CD4-positive, alpha-beta T cell treated with Interleukin-15 for 4 hours (primary cell): Measurements from ENCODE around the gene CACNA1C.

Experiments
- DNase-seq: peaks from one replicate; pipeline ENCODE4 v3.0.0-alpha.2; 2020; ENCODE audit warnings: low spot score

The CACNA1C gene

DNA sequence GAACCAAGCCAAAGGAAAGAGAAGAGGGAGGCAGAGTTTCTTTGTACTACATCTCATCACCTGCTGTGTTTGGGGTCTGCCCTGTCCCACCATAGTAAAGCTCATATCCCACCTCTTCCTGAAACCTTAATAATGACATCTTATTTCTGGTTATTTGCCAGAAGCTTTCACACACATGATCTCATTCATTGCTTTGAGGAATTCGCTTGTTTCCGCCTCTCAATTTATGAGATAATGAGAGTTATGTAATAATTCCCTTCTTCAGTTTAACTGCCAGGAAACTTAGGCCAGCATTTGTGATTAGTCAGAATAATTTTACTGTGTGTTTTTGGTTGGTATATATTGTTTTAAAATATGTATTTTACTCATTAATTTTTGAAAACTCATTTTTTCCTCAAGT is 205.2 kb downstream of the CACNA1C start:
- DNase-seq, result no peak

DNA sequence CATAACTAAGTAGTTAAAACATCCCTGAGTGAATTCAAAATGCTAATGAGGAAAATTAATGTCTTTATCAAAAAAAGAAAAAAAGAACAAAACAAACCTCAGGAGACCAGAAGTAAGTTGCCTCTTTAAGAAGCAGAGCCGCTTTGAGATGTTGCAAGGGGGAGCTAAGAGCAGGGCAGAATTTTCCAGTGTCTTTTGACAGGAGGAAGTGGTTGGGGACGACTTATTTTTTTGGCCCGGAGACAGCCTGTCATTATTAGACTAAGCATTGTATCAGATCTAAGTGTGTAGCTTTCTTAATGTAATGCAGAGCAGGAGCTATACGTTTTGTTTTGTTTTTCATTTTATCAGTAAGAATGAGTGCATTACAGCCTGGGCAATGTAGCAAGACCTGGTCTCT is 206.6 kb downstream of the CACNA1C start:
- DNase-seq, result no peak

DNA sequence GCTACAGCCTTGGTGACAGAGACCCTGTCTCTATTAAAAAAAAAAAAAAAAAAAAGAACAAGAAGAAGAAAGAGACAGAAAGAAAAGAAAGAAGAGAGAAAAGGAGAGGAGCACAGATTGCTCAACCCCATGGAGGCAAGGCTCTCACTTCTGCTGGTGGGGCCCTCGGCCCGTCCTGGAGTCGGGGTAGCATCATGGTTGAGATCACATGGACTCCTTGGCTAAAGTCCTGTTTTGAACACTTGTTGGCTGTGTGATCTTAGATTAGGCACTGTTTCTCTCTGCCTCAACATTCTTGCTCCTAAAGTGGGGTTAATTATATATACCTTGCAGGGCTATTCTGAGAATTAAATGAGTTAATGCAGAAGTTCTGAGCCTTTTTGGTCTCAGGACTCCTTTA is 207.7 kb downstream of the CACNA1C start:
- no peak for DNase-seq

DNA sequence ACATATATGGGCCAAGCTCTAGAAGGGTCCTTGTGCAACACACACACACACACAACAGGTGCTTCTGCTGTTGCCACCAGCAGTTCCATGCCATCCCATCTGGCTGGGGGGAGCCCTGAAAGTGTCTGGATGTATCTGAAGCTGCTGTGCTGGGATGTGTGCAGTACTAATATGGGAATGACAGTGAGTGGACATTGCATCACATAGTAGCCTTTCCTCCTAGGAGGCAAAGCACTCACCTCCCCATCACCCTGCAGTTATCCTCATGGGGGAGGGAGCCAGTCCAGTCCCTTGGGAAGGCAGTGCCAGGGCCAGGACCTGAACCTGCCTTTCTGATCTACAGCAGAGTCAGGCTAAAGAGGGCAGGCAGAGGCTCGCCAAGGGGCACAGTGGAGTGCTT is 208.9 kb downstream of the CACNA1C start:
- no peak for DNase-seq

DNA sequence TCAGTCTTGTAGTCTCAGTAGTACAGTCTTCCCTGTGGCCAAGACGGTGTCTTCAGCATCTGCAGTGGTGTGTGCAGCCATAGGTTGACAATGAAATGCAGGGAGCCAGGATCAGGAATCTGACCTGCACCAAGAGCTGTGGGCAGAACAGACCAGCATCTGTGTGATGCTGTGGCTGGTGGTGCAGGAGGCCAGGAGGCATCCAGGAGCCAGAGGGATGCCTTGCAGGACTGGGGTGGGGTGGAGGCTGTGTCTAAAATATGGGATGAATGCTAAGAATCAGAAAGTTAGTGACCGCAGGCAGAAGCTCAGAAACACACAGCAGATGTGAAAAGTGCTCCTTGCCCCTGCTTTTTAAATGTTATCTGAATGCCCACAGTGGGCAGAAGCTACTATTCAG is 209.7 kb downstream of the CACNA1C start:
- no peak for DNase-seq

DNA sequence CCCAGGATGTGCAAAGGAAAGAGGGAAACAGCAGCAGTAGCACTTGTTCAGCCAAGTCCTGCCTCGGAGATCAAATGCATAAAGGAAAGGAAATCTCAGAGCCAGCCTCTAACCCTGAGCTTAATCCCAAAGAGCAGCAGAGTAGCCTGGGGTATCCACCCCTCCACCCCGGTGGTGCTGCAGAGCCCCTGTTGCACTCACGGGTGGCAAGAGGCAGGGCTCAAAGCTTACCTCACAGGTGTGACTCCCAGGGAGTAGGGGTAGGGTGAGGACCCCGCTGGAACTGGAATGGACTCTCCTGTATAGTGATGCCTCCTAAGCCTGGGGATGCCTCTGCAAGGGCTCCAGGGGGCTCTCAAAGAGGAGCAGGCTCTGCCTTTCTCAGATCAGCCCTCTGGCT is 211.1 kb downstream of the CACNA1C start:
- no peak for DNase-seq

DNA sequence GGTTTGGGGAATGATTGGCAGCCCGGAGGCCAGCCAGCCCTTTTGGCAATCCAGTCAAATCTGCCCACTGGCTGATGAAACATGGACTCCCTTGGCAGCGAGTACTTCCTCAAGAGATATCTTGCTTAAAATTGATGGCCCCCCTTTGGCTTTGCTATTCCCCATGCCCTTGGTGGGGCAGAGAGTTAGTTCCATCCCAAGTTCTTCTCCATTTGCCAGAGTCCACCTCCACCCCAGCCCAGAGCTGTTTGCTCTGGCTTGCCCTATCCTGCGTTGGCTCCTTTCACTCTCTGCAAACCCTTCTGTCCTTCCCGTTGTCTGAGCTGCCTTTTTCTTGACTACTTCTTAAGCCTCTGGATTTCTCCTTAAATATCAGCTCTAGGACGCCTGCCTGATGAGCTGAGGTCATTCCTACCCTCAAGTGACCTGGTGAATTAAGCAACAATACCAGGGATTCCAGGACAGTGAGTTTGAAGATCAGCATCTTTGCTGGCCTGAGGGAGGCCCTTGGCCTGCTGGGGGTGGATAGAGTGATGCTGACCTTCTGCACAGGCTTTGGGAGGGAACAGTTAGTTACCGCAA is 212.0 kb downstream of the CACNA1C start:
- no peak for DNase-seq

DNA sequence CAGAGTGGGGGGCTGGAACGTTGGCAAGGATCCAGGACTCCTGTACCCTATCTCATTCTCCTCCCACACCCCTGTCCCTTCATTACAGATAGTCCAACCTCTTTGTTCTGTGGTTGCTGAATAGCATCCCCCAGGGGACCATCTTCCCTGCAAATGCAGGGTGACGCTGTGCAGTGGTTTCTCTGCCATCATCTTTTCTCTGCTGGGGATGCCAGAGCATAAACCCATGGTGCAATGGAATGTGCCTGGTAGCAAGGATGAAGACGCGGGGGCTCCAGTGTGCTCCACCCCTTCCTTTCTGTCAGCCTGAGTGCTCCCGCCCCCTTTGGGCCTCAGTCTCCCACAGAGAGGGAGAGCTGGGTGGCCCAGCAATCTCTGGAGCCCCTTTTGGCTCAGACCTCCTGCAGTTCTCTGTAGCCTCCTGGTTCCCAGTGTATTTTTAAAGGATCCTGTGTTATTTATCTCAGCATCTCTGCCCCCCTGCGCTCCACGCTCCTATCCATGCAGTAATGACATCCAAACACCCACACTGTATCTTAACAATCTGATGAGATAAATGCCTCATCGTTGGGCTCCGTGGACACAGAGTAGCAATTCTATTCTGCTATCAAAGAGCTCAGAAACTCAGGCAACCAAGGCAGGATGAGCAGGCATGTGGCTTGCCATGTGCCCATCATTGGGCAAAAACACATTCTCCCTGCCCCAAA is 212.8 kb downstream of the CACNA1C start:
- no peak for DNase-seq

DNA sequence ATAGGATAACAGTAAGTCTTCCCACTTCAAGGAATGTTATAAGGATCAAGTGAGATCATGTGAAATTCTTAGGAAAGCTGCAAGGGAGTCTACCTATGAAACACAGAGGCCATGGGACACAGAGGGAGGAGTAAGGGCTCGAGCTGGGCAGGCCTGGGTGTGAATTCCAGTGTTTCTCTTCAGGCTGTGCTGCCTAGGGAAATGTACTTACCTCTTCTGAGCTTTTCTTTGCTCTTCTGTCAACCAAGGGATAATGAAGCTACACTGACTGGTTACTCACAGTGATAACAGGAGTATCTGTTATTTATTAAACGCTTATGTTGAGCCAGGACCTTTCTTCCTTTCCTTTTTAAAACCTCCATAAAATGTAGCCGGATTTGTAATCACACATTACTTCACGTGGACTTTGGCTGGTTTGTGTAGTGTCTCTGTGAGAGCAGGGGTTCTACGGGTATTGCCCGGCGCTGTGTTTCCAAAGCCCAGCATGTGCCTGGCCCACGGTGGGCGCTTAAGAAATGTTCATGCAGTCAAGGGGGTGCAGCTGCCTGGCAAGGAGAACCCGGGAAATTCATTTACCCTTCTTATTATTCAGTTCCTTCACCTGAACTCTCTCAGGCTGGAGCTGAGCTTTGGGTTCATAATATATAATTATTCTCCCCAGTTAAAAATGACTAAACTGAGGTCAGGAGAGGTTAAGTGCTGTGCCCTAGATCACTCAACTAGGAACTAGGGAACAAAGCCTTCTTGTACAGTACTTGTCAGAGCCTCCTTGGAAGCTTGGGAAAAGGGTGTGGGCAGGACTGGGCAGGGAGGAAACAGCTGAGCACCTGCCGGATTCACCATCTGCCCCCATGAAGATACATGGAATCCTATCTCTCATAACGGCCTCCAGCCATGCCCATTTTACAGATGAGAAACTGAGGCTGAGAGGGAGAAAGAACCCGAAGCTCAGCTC is 214.2 kb downstream of the CACNA1C start:
- no peak for DNase-seq

DNA sequence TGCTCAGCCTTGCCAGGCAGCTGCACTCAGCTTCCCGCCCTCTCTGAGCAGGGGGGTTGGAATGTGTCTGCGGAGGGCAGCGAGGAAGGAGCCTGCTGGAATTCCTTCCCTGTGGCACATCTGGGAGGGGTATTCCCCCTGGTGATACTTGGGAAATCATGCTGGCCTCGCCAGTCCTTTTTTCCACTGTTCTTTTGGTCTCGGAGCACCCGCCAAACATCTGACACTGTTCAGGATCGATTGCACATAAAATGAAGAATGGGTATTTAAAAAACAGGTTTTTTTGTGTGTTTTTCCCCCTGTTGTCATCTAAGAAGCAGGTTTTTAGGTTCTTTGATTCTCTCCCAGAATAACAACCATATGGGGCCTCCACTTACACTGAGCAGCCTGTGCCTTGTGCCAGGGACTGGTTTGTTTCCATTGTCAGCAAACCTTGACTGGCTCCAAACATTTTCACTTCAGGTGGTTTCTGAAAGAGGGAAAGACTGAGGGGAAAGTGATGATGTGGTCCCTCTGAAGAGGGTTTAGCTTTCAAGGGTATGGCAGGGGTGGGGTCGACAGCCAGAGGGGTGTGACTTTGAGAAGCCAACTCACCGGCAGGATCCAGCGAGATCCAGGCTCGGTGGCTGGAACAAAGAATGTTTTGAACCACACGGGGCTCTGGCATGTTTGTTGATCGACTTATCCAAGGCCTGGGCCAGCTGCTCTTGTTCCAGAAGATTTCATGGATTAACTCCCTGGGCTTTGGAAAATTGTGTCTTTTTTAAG is 215.1 kb downstream of the CACNA1C start:
- DNase-seq, result no peak

DNA sequence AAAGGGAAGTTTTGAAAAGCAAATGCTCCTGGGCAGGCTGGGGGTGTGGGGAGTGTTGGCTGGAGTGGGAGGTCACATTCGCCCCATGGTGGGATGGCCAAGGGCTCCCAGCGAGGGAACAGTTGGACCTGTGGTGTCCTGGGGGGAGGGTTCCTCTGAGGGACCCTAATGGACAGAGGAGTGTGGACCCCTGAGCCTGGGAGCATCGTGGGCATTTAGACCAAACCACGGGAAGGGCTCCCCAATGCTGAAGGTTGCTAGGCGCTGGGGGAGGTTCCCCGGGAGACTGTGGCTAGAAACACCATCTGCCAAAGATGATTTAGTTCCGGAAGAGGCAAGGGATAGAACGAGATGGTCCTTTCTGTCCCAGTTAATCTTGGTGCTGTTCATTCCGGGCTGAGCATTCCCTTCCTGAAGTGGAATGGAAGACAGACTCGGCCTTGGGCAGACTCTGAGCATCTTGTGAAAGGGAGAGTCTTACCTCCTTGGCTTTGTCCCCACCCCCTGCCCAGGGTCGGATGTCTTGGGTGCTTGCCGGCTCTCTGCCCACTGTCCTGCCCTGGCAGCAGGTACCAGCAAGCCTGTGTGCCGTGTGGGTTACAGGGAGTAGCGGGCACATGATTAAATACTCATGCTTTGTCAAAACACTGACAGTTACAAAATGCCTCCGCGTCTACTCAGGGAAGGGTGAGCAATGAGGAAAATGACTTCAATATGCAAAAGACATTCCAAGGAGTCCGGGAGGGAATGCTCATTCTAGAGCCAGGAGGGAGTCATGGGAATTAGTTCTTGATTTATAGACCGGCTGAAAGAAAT is 215.9 kb downstream of the CACNA1C start:
- DNase-seq, result no peak

DNA sequence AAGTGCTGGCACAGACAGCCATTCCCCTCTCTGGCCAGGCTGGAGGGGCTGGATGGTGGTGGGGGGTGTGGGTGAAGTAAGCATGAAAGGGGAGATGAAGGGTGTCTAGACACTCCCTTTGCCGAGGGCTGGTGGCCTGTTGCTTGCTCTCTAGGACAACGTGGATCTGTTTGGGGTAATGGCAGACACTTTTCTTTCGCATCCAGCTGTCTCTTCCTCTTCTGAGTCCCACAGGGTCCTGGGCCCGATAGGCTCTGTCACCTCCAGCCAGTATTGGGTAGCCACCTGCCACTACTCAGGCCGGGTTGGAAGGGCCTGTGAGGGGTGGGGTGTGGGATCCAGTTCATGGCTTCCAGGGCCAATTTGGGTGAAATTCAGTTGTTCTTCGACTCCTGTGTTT is 218.1 kb downstream of the CACNA1C start:
- DNase-seq, result no peak

DNA sequence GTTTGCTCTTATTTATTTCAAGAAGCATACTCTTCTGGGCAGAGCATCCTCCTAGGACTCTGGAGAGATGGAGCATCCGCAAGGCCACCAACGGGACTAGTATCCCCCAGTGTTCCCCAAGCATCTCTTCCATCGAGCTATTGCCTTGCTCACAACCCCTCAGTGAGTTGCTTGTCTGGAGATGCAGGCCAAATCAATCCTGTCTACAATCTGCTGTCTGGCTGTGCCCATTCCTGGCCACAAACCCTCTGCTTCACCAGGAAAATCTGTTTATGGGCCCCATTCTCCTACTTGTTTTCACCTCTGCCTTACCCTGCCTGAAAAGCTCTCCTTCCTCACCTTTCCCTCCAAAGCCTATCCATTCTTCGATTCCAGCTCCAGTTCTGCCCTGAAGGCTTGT is 219.2 kb downstream of the CACNA1C start:
- DNase-seq, result no peak

DNA sequence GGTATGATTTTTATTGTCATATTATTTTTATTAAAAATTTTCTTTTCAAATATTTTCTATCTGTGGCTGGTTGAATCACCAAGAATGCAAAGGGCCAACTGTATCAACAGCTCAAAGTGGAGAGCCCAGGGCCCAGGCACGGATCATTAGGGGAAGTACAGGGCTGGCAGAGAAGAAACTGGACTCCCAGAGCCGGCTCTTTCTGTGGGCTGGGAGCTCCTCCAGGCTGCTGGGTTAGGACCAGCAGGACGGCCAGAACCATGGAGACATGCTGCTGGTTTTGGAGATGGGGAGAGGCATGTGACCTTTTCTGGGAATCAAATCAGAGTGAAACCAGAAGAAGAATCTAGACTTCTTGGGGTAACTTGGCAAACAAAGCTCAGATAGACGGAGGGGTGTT is 220.5 kb downstream of the CACNA1C start:
- no peak for DNase-seq

DNA sequence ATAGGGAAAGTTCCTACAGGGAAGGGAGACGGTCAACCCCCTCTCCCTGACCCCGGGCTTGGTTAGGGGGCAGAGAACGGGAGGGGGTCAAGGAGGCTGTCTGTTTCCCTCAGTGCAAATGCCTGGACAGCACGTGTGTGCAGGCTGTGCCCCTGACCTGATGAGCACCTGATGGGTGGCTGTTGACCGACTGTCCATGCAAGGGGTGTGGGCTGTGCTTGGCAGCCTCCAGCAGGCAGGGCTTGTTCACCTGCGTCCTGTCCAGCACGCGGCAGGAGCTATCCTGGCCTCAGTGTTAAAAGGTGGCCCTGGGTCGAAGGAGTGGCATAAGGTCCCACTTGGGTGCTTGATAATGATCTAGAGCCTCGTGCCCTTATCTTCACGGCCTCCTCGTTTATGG is 221.0 kb downstream of the CACNA1C start:
- no peak for DNase-seq

DNA sequence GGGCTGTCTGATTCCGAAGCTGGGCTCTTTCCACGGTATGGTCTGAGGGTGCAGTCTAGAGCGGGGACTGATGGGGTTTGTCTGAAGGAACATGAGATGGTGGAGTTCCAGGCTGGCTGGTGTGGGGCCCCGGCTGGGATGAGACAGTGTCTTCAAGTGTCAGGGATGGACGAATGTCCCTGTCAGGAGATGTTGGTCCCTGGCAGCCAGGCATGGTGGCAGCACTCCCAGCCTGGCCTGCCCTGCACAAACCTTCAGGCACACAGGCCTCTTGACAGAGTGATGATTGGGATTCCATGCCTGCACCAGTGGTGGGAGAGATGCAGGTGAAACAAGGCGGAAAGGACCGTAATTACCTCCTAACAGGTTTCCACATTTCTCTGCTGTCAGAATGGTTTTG is 221.9 kb downstream of the CACNA1C start:
- no peak for DNase-seq

DNA sequence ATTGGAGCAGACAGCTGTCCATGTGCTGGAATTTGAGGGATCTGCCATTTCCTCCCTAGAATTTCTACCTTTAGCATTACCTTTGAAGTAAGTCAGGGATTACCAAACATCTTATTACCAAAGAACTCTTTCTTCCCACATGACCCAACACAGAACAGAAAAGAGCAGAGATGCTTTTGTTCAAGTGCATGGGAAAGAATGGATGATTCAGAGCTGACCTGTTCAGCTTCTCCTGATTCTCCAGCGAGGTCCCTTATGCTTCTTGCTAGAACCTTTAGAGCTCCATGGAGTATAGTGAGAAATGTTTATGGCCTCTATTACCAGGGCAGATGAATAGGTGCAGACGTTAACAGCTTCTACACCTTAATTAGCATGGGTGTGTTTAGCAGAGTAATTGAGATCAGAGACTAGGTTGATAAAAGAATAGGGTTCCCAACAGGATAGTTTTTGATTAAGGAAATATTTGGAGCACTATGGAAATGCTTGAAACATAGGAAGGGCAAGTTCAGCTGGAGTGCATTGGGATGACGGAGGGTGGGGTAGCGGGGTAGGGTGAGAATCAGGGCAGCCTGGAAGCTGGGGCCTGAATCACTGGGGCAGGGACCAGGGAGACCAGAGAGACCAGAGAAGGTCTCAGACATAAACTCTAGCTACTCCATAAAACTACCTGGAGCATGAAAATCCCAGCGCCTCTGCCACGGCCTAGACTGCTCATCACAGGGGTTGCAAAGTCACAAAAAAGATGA is 223.7 kb downstream of the CACNA1C start:
- DNase-seq, result no peak

DNA sequence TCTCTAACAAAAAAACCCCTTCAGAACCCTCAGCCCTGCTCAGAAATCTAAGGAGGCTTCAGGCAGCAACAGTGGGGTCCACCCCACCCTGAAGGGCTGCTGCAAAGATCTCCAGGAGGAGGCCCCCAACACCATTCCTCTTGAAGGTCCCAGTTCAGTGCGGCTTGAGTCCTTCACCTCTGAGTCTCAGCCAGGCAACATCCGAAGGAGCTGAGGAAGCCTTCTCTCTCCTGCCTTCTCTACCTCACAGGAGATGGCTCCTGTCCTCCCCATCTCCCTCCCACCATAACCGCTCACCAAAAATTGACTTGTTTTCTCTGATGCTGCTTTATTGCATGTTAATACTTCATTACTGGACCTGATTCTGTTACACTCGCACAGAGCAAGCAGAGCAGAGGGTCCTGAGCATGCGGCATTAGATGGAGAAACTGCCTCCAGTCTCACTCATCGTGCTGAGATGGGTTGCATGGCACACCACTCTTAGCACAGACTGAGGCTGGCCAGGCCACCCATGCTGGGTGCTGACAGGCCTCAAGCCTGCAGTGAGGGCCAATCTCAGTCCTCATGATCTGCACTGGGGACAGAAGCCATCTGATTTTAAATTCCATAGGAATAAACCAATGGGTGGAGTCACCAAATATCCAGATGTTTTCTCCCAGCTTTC is 224.8 kb downstream of the CACNA1C start:
- no peak for DNase-seq

DNA sequence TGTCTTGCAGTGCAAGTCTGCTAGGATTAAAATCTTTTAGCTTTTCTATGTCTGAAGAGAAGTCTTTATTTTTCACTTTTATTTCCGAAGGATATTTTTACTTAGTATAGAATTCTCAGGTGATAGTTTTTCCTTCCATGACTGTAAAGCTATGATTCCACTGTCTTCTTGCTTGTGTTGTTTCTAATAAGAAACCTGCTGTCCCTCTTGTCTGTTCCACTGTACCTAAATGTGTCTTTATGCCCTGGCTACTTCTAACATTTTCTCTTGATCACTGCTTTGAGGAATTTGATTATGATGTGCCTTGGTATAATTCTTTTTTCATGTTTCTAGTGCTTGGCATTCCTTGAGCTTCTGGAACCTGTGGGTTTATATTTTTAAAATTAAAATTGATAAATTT is 228.7 kb downstream of the CACNA1C start:
- DNase-seq, result no peak

DNA sequence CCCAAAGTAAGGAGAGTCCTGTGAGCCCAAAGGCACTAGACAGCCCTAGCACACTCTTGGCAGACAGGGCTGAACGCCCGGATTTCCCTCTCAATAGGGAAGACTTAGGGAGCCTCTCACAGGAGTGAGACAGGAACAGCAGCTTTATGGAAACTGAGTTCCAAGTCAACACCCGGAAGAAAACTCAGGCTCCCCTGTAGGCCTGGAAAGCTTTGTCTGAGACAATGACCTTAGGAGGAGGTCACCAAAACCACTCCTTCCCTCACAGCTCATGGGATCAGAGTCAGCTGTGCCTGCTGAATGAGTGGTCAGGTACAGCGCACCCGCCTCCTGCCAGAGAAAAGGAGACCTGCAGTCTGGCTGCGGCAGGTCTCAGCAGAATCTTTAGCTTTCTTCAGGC is 229.5 kb downstream of the CACNA1C start:
- DNase-seq, result no peak
